Body of pancreas (tissue), 4 donors: Measurements from ENCODE around the gene EIF3F.

Experiments
- CTCF ChIP-seq, 7 experiments: fragments of 450-650 bp in 4 of 7; fragments of 200-600 bp in 3 of 7; sonication (generic) in 3 of 7; IDR thresholded peaks; one replicate each; pipeline ENCODE4 v1.5.1; 2016 to 2019; ENCODE audit warnings: antibody characterized with exemption in 7 of 7
- POLR2A ChIP-seq, 3 donors: fragments of 450-650 bp; IDR thresholded peaks; one replicate each; pipeline ENCODE4 v1.6.1; 2016; ENCODE audit warnings: antibody characterized with exemption in 3 of 3, mild to moderate bottlenecking in 2 of 3

GRCh38 chr11:7949934-7950333 lies 37.2 kb upstream of the EIF3F start:
- TF ChIP-seq CTCF (IDR thresholded peaks at IDR 0.05) = no peak
- no peak for TF ChIP-seq POLR2A (IDR thresholded peaks at IDR 0.05)
